ENCODE results near the gene ENOX1. TPM values are rescaled to one million over a fixed set of nuclear protein-coding genes. Genes with fewer than 3 reads are reported as not detected.

Gene ENOX1
- total RNA-seq, 1 donor from 2014 or later, result 2.5 TPM

GRCh38 chr13:43244481-43244880 lies 542.3 kb downstream of the ENOX1 start:
- TF ChIP-seq, protein P1, sequence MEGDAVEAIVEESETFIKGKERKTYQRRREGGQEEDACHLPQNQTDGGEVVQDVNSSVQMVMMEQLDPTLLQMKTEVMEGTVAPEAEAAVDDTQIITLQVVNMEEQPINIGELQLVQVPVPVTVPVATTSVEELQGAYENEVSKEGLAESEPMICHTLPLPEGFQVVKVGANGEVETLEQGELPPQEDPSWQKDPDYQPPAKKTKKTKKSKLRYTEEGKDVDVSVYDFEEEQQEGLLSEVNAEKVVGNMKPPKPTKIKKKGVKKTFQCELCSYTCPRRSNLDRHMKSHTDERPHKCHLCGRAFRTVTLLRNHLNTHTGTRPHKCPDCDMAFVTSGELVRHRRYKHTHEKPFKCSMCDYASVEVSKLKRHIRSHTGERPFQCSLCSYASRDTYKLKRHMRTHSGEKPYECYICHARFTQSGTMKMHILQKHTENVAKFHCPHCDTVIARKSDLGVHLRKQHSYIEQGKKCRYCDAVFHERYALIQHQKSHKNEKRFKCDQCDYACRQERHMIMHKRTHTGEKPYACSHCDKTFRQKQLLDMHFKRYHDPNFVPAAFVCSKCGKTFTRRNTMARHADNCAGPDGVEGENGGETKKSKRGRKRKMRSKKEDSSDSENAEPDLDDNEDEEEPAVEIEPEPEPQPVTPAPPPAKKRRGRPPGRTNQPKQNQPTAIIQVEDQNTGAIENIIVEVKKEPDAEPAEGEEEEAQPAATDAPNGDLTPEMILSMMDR (IDR thresholded peaks at IDR 0.05; ENCODE audit: unreplicated experiment), result no peak
- no peaks in the 10 kb centered on the region for H3K4me1 Mint-ChIP-seq (ENCODE audit: low read depth)
- DNase-seq (ENCODE audit: low spot score, unreplicated experiment), result no peak
- no peaks in the 10 kb centered on the region for H3K9me3 Mint-ChIP-seq (ENCODE audit: low read depth)
- H3K4me3 Mint-ChIP-seq (ENCODE audit: low read depth), result no peak overlapping the region
- H3K27ac Mint-ChIP-seq, result no peak overlapping the region
- no peaks in the 10 kb centered on the region for H3K27me3 Mint-ChIP-seq
- no peaks in the 10 kb centered on the region for H3K36me3 Mint-ChIP-seq (ENCODE audit: insufficient read depth)

DNA sequence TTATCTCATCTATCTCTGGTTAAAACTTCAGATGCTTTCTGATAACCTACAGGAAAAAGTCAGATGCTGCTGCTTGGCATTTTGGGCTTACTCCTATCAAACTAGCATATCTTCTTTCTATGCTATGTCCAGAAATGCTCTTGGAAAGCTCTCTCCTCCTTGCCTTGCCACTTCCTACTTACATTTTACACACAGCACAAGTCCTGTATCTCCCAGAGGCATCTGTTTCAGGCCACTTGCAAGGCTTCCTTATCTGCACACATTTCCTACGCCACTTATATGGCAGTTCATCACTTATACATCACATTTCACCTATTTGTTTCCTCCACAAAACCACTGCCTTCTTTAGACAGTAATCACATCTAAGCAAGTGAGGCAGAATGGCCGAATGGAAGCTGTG lies 543.1 kb downstream of the ENOX1 start:
- TF ChIP-seq, protein P1 (IDR thresholded peaks at IDR 0.05; ENCODE audit: unreplicated experiment), result no peak
- H3K4me1 Mint-ChIP-seq (ENCODE audit: low read depth), result no peaks in the 10 kb centered on the region
- H3K27me3 Mint-ChIP-seq, result no peaks in the 10 kb centered on the region
- no peak for DNase-seq (ENCODE audit: low spot score, unreplicated experiment)
- H3K27ac Mint-ChIP-seq, result no peak overlapping the region
- no peaks in the 10 kb centered on the region for H3K9me3 Mint-ChIP-seq (ENCODE audit: low read depth)
- no peak overlapping the region for H3K4me3 Mint-ChIP-seq (ENCODE audit: low read depth)
- no peaks in the 10 kb centered on the region for H3K36me3 Mint-ChIP-seq (ENCODE audit: insufficient read depth)

DNA sequence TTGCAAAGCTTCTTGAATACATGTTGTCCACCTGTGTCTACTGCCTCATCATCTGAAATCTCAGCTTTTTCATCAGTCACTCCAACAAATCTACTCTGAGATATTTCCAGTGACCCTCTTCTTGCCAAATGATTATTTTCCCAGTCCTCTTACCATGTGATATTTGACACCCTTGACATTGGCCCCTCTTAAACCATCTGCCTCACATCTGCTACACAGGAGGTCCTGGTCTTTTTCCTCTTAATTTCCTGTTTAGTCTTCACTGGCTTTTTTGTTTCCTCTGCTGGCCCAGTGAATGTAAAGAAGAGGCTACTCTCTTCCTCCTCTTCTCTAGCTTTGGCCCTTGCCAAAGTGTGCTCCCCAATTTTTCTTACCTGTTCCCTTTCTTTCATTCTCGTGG lies 544.7 kb downstream of the ENOX1 start:
- no peak overlapping the region for H3K4me3 Mint-ChIP-seq (ENCODE audit: low read depth)
- no peak overlapping the region for H3K27ac Mint-ChIP-seq
- H3K36me3 Mint-ChIP-seq (ENCODE audit: insufficient read depth), result no peaks in the 10 kb centered on the region
- TF ChIP-seq, protein P1 (IDR thresholded peaks at IDR 0.05; ENCODE audit: unreplicated experiment), result no peak
- no peaks in the 10 kb centered on the region for H3K27me3 Mint-ChIP-seq
- no peak for DNase-seq (ENCODE audit: low spot score, unreplicated experiment)
- peaks cover under 1% of the 10 kb centered on the region for H3K4me1 Mint-ChIP-seq (ENCODE audit: low read depth)
- H3K9me3 Mint-ChIP-seq (ENCODE audit: low read depth), result no peaks in the 10 kb centered on the region

- no peaks in the 10 kb centered on the region for H3K27me3 Mint-ChIP-seq
- TF ChIP-seq, protein P1 (IDR thresholded peaks at IDR 0.05; ENCODE audit: unreplicated experiment), result no peak
- no peaks in the 10 kb centered on the region for H3K9me3 Mint-ChIP-seq (ENCODE audit: low read depth)
- H3K4me1 Mint-ChIP-seq (ENCODE audit: low read depth), result peaks cover 5% of the 10 kb centered on the region
- H3K4me3 Mint-ChIP-seq (ENCODE audit: low read depth), result no peak overlapping the region
- H3K27ac Mint-ChIP-seq, result no peak overlapping the region
- no peaks in the 10 kb centered on the region for H3K36me3 Mint-ChIP-seq (ENCODE audit: insufficient read depth)
- DNase-seq (ENCODE audit: low spot score, unreplicated experiment), result no peak
These were observed 546.5 kb downstream of the ENOX1 start for GRCh38 chr13:43240278-43240677.

GRCh38 chr13:43239275-43239840 lies 547.4 kb downstream of the ENOX1 start:
- DNase-seq (ENCODE audit: low spot score, unreplicated experiment), result no peak
- H3K27me3 Mint-ChIP-seq, result no peaks in the 10 kb centered on the region
- no peak overlapping the region for H3K4me3 Mint-ChIP-seq (ENCODE audit: low read depth)
- H3K9me3 Mint-ChIP-seq (ENCODE audit: low read depth), result no peaks in the 10 kb centered on the region
- TF ChIP-seq, protein P1 (IDR thresholded peaks at IDR 0.05; ENCODE audit: unreplicated experiment), result no peak
- H3K4me1 Mint-ChIP-seq (ENCODE audit: low read depth), result peaks cover 5% of the 10 kb centered on the region
- H3K36me3 Mint-ChIP-seq (ENCODE audit: insufficient read depth), result no peaks in the 10 kb centered on the region
- no peak overlapping the region for H3K27ac Mint-ChIP-seq
